ENCODE results near the gene HTR5A. TPM values are rescaled to one million over a fixed set of nuclear protein-coding genes. Genes with fewer than 3 reads are reported as not detected.
A peak's percentile ranks its signal among the peaks of the same experiment; 100 is the strongest.
"Not testable (repeated sequence)": the region's sequence is repeated elsewhere in the genome, so short reads cannot be mapped to it uniquely, and the experiment has no call there.

The HTR5A gene
- not detected for polyA plus RNA-seq

DNA sequence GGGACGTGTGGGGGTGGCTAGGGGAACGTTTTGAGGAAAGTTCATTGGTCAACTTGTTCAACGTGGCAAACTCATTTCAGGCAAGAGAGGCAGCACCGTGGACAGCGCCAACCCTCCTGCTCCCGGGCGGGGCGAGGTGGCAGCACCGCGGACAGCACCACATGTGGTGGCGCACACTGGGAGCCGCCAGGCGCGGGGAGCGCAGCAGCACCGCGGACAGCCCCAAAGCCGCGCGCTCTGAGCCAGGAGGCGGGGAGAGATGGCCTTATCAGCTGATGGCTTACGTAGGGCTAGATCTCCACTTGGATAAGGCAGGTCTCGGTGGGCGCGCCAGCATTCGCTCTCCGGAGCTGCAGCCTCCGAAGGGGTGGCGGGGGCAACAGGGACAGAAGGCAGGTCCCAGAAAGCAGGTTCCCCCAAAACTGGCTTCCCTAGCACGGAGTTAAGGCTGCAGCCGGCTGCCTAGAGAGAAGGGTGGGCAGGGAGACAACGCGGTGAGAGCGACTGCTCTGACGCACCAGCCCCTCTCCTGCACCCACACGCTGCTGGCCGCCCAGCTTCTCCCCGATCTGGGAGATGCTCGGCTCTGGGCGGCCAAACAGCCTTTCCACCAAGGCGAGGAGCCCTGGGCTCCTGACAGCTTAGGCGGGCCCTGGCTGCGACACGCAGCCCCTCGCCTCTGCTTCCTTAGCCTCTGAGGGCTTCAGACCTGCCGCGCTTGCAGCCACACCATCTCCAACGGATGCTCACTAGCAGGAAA, at the start of gene HTR5A:
HTR5A (plus strand) TSS at position 333 of the 760 bp plus-strand sequence. CDS start 576 bp downstream, outside the sequence.
- no peaks in the 10 kb centered on the region for H3K4me1 Mint-ChIP-seq
- H3K36me3 Mint-ChIP-seq, result no peaks in the 10 kb centered on the region
- H3K27me3 Mint-ChIP-seq (ENCODE audit: low read depth in 3 of 3), result peaks cover 9 to 32% (median 10%) of the 10 kb centered on the region in 3 donors
- H3K9me3 Mint-ChIP-seq, result no peaks in the 10 kb centered on the region
- no peak within 1 kb of the TSS for H3K4me3 Mint-ChIP-seq
- H3K27ac Mint-ChIP-seq, result no peak within 1 kb of the TSS
- peak; percentile 63 to 72 (median 66) for DNase-seq

GRCh38 chr7:155020996-155021395, 49.1 kb upstream of the HTR5A start:
- Mint-ChIP-seq H3K27me3 (ENCODE audit: low read depth in 3 of 3) (peaks cover 4 to 12% (median 9%) of the 10 kb centered on the region in 3 donors), H3K27ac (no peak overlapping the region), H3K4me1 (no peaks in the 10 kb centered on the region), H3K36me3 (no peaks in the 10 kb centered on the region), H3K9me3 (no peaks in the 10 kb centered on the region), H3K4me3 (no peak overlapping the region)
- no peak for DNase-seq

GRCh38 chr7:155021699-155022145, 48.4 kb upstream of the HTR5A start:
- DNase-seq, result no peak
- Mint-ChIP-seq H3K4me3 (no peak overlapping the region), H3K27me3 (ENCODE audit: low read depth in 3 of 3) (peaks cover 4 to 12% (median 9%) of the 10 kb centered on the region in 3 donors), H3K4me1 (no peaks in the 10 kb centered on the region), H3K9me3 (no peaks in the 10 kb centered on the region), H3K27ac (no peak overlapping the region), H3K36me3 (no peaks in the 10 kb centered on the region)

GRCh38 chr7:155027879-155028278, 42.2 kb upstream of the HTR5A start:
- peaks cover 3 to 9% (median 5%) of the 10 kb centered on the region in 3 donors for H3K27me3 Mint-ChIP-seq (ENCODE audit: low read depth in 3 of 3)
- no peak for DNase-seq
- no peak overlapping the region for H3K27ac Mint-ChIP-seq
- no peaks in the 10 kb centered on the region for H3K4me1 Mint-ChIP-seq
- no peak overlapping the region for H3K4me3 Mint-ChIP-seq
- H3K36me3 Mint-ChIP-seq, result no peaks in the 10 kb centered on the region
- H3K9me3 Mint-ChIP-seq, result no peaks in the 10 kb centered on the region

- no peak overlapping the region for H3K4me3 Mint-ChIP-seq
- H3K36me3 Mint-ChIP-seq, result no peaks in the 10 kb centered on the region
- no peaks in the 10 kb centered on the region for H3K4me1 Mint-ChIP-seq
- no peak overlapping the region for H3K27ac Mint-ChIP-seq
- DNase-seq, result no peak
- H3K9me3 Mint-ChIP-seq, result peaks cover 0 to 3% (median 0%) of the 10 kb centered on the region in 6 donors
- H3K27me3 Mint-ChIP-seq (ENCODE audit: low read depth in 3 of 3), result peaks cover 1 to 5% (median 4%) of the 10 kb centered on the region in 3 donors
Observed at GRCh38 chr7:155032978-155033377, 37.1 kb upstream of the HTR5A start.

- not testable (repeated sequence) for H3K27ac Mint-ChIP-seq; H3K4me1 Mint-ChIP-seq; H3K9me3 Mint-ChIP-seq; DNase-seq; H3K4me3 Mint-ChIP-seq; H3K36me3 Mint-ChIP-seq; H3K27me3 Mint-ChIP-seq (ENCODE audit: low read depth in 3 of 3)
Observed at GRCh38 chr7:155034495-155034894, 35.6 kb upstream of the HTR5A start.

GRCh38 chr7:155038335-155038734, 31.8 kb upstream of the HTR5A start:
- Mint-ChIP-seq H3K9me3 (peaks cover 0 to 3% (median 0%) of the 10 kb centered on the region in 6 donors), H3K27ac (no peak overlapping the region), H3K27me3 (ENCODE audit: low read depth in 3 of 3) (peaks cover 2 to 9% (median 5%) of the 10 kb centered on the region in 3 donors), H3K36me3 (no peaks in the 10 kb centered on the region), H3K4me1 (no peaks in the 10 kb centered on the region), H3K4me3 (no peak overlapping the region)
- DNase-seq, result no peak

GRCh38 chr7:155043756-155044155, 26.4 kb upstream of the HTR5A start:
- H3K27me3 Mint-ChIP-seq (ENCODE audit: low read depth in 3 of 3), result peaks cover 2 to 10% (median 4%) of the 10 kb centered on the region in 3 donors
- no peaks in the 10 kb centered on the region for H3K9me3 Mint-ChIP-seq
- H3K36me3 Mint-ChIP-seq, result no peaks in the 10 kb centered on the region
- no peak overlapping the region for H3K4me3 Mint-ChIP-seq
- DNase-seq, result no peak
- no peak overlapping the region for H3K27ac Mint-ChIP-seq
- no peaks in the 10 kb centered on the region for H3K4me1 Mint-ChIP-seq

DNA sequence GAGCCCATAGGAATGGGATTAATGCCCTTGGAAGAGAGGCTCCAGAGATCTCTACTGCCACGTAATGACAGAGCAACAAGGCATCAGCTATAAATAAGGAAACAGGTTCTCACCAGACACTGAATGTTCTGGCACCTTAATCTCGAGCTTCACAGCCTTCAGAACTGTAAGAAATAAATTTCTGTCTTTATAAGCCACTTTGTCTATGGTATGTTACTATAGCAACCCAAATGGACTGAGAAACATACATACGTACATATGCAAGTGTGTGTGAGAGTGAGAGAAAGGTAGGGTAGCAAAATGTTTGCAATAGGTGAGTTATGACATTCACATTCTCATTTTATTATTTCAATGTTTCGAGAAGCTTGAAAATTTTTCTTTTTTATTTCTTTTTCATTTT, 22.1 kb upstream of the HTR5A start:
- H3K4me1 Mint-ChIP-seq, result no peaks in the 10 kb centered on the region
- H3K9me3 Mint-ChIP-seq, result no peaks in the 10 kb centered on the region
- peaks cover 0 to 4% (median 3%) of the 10 kb centered on the region in 3 donors for H3K27me3 Mint-ChIP-seq (ENCODE audit: low read depth in 3 of 3)
- no peaks in the 10 kb centered on the region for H3K36me3 Mint-ChIP-seq
- H3K4me3 Mint-ChIP-seq, result no peak overlapping the region
- no peak overlapping the region for H3K27ac Mint-ChIP-seq
- DNase-seq, result no peak

- H3K9me3 Mint-ChIP-seq, result no peaks in the 10 kb centered on the region
- no peaks in the 10 kb centered on the region for H3K4me1 Mint-ChIP-seq
- DNase-seq, result no peak
- no peak overlapping the region for H3K4me3 Mint-ChIP-seq
- no peaks in the 10 kb centered on the region for H3K36me3 Mint-ChIP-seq
- no peak overlapping the region for H3K27ac Mint-ChIP-seq
- H3K27me3 Mint-ChIP-seq (ENCODE audit: low read depth in 3 of 3), result no peaks in the 10 kb centered on the region
Observed at GRCh38 chr7:155051355-155051754, 18.8 kb upstream of the HTR5A start.

DNA sequence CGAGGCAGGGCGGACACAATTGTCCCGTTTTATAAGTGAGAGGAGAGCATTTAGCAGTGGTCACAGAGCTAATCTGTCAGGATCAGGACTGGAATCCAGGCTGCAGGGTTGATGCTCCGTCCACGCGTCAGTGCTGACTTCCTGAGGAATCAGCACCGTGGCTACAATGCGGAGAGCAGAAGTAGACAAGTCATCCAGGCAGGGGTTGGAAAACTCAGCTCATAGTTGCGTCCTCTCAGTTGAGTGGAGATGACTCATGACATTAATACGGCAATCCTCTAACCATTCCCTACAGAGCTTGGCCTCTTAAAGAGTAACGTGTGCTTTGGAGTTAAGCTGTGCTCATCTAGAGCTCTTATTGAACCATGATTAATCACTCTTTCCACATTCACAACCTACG, 17.1 kb upstream of the HTR5A start:
- H3K4me1 Mint-ChIP-seq, result no peaks in the 10 kb centered on the region
- no peak for DNase-seq
- no peak overlapping the region for H3K27ac Mint-ChIP-seq
- no peaks in the 10 kb centered on the region for H3K36me3 Mint-ChIP-seq
- H3K4me3 Mint-ChIP-seq, result no peak overlapping the region
- H3K9me3 Mint-ChIP-seq, result no peaks in the 10 kb centered on the region
- peaks cover 0 to 2% (median 0%) of the 10 kb centered on the region in 3 donors for H3K27me3 Mint-ChIP-seq (ENCODE audit: low read depth in 3 of 3)

DNA sequence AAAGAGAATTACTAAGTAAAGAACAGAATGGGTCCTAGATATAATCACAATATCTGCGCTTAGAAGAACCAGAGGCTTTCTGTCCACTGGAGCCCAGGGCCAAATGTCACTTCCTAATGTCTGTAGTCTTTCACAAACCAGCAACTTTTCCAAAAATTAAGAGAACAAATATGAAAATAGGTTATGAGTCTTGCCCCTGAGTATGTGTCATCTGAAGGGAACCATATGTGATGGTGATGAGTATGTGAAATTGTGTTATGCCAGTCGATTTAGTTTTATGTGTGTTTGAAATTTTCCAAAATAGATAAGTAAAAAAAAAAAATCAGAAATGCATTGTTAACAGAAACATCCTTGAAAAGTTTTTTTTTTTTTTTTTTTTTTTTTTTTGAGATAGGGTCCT, 15.4 kb upstream of the HTR5A start:
- Mint-ChIP-seq H3K4me1 (no peaks in the 10 kb centered on the region), H3K9me3 (no peaks in the 10 kb centered on the region), H3K4me3 (no peak overlapping the region), H3K27ac (no peak overlapping the region), H3K36me3 (no peaks in the 10 kb centered on the region), H3K27me3 (ENCODE audit: low read depth in 3 of 3) (peaks cover 0 to 7% (median 2%) of the 10 kb centered on the region in 3 donors)
- no peak for DNase-seq

DNA sequence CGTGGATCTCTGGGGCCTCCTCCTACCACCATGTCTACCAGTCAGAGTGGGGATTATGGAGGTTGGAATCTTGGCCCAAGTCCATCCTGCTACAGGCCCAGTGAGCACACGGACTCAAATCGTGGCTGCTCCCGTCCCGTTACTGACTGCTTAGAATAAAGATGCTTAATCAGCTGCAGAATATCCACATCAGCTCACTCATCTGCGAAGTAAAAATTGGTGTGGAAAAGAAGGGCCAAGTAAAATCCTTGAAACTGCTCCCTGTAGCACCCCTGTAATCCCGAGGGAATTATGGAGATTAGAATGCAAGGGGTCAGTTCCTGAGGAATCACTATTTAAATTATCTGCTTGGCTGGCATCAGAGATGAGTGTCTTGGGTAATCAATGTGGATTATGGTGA, 13.0 kb upstream of the HTR5A start:
- no peak overlapping the region for H3K4me3 Mint-ChIP-seq
- no peak for DNase-seq
- no peaks in the 10 kb centered on the region for H3K4me1 Mint-ChIP-seq
- H3K9me3 Mint-ChIP-seq, result no peaks in the 10 kb centered on the region
- no peaks in the 10 kb centered on the region for H3K36me3 Mint-ChIP-seq
- H3K27ac Mint-ChIP-seq, result no peak overlapping the region
- peaks cover 0 to 14% (median 5%) of the 10 kb centered on the region in 3 donors for H3K27me3 Mint-ChIP-seq (ENCODE audit: low read depth in 3 of 3)

DNA sequence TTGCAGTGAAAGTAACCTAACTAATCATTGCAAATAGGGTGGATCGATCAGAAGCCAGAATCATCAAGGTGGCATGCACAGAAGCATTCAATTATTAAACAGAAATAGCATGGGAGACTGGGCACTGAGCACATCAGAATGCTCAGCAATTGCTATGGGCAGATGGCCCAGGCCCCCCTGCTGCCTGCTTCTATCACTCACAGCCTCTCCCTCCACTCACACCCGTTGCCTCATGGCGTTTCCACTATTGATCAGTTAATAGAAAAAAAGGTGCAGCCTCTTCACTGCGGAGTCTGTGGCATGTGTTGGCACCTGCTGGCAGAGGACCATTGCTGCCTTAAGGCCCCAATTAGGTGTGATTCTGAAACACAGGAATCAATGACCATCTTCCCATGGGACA, 11.2 kb upstream of the HTR5A start:
- peaks cover 1 to 17% (median 6%) of the 10 kb centered on the region in 3 donors for H3K27me3 Mint-ChIP-seq (ENCODE audit: low read depth in 3 of 3)
- no peak overlapping the region for H3K4me3 Mint-ChIP-seq
- no peaks in the 10 kb centered on the region for H3K36me3 Mint-ChIP-seq
- no peak overlapping the region for H3K27ac Mint-ChIP-seq
- DNase-seq, result no peak
- no peaks in the 10 kb centered on the region for H3K9me3 Mint-ChIP-seq
- H3K4me1 Mint-ChIP-seq, result no peaks in the 10 kb centered on the region

- H3K36me3 Mint-ChIP-seq, result no peaks in the 10 kb centered on the region
- no peak for DNase-seq
- no peak overlapping the region for H3K4me3 Mint-ChIP-seq
- H3K9me3 Mint-ChIP-seq, result no peaks in the 10 kb centered on the region
- no peaks in the 10 kb centered on the region for H3K4me1 Mint-ChIP-seq
- peaks cover 1 to 17% (median 7%) of the 10 kb centered on the region in 3 donors for H3K27me3 Mint-ChIP-seq (ENCODE audit: low read depth in 3 of 3)
- no peak overlapping the region for H3K27ac Mint-ChIP-seq
Observed at GRCh38 chr7:155059703-155060102, 10.4 kb upstream of the HTR5A start.
